IPS DF 4.7 (cell line): Measurements from ENCODE around the gene CYTH3.

Source experiments
- DNase-seq: peaks from one replicate; pipeline ENCODE4 v3.0.0-alpha.2; 2013; ENCODE audit warnings: low spot score; ENCODE audit errors: extremely low read depth

The CYTH3 gene

GRCh38 chr7:6167587-6168476, 104.6 kb downstream of the CYTH3 start:
- DNase-seq: no peak

GRCh38 chr7:6167004-6167551, 105.3 kb downstream of the CYTH3 start:
- no peak for DNase-seq

- DNase-seq: no peak
These were observed 106.0 kb downstream of the CYTH3 start for GRCh38 chr7:6166443-6166891.

- DNase-seq: no peak
These were observed 106.7 kb downstream of the CYTH3 start for GRCh38 chr7:6165521-6166320.

- DNase-seq: no peak
These were observed 107.3 kb downstream of the CYTH3 start for GRCh38 chr7:6165075-6165474.

- DNase-seq: no peak
These were observed 107.9 kb downstream of the CYTH3 start for GRCh38 chr7:6164491-6164890.

- no peak for DNase-seq
These were observed 108.4 kb downstream of the CYTH3 start for GRCh38 chr7:6164010-6164409.

GRCh38 chr7:6163402-6163801, 109.0 kb downstream of the CYTH3 start:
- DNase-seq: no peak

- no peak for DNase-seq
These were observed 109.6 kb downstream of the CYTH3 start for GRCh38 chr7:6162650-6163366.

- no peak for DNase-seq
These were observed 110.1 kb downstream of the CYTH3 start for GRCh38 chr7:6162331-6162620.

GRCh38 chr7:6161463-6162330, 110.7 kb downstream of the CYTH3 start:
- DNase-seq: no peak

GRCh38 chr7:6160191-6160623, 112.2 kb downstream of the CYTH3 start:
- no peak for DNase-seq

- no peak for DNase-seq
These were observed 112.8 kb downstream of the CYTH3 start for GRCh38 chr7:6159524-6160031.

GRCh38 chr7:6159097-6159483, 113.3 kb downstream of the CYTH3 start:
- no peak for DNase-seq

- DNase-seq: no peak
These were observed 113.9 kb downstream of the CYTH3 start for GRCh38 chr7:6158424-6159096.

GRCh38 chr7:6157685-6158423, 114.6 kb downstream of the CYTH3 start:
- DNase-seq: no peak

GRCh38 chr7:6156734-6157133, 115.7 kb downstream of the CYTH3 start:
- no peak for DNase-seq

GRCh38 chr7:6155596-6155995, 116.8 kb downstream of the CYTH3 start:
- DNase-seq: no peak
